Ectodermal cell (in vitro differentiated cells): ENCODE measurements around the gene CMTM7.

Experiments used
- H3K27ac ChIP-seq: 2 replicates; pipeline ENCODE4 v1.7.0; 2013; ENCODE audit warnings: mild to moderate bottlenecking, low read depth, low read length; ENCODE audit not compliant: insufficient read depth, poor library complexity, severe bottlenecking
- H3K27me3 ChIP-seq: 2 replicates; pipeline ENCODE4 v1.7.0; 2013; ENCODE audit warnings: mild to moderate bottlenecking, low read length; ENCODE audit not compliant: insufficient read depth, control insufficient read depth, poor library complexity, severe bottlenecking
- H3K36me3 ChIP-seq: one replicate; pipeline ENCODE4 v1.7.0; 2013; ENCODE audit warnings: low read length; ENCODE audit not compliant: control insufficient read depth, insufficient read depth
- H3K4me1 ChIP-seq: one replicate; pipeline ENCODE4 v1.7.0; 2013; ENCODE audit warnings: low read length; ENCODE audit not compliant: control insufficient read depth, insufficient read depth
- H3K4me3 ChIP-seq: 2 replicates; pipeline ENCODE4 v1.7.0; 2013; ENCODE audit warnings: low read depth, low read length, control low read depth; ENCODE audit not compliant: insufficient read depth
- H3K9me3 ChIP-seq: 2 replicates; pipeline ENCODE4 v1.7.0; 2013; ENCODE audit warnings: mild to moderate bottlenecking, low read length, moderate library complexity; ENCODE audit not compliant: control insufficient read depth
- WGBS, 2 experiments: methylation state at CpG; one replicate each; pipeline ENCODE4 v1.1.7; 2013; ENCODE audit warnings: missing lambda C conversion rate in 2 of 2; 5-methylcytosine and 5-hydroxymethylcytosine counted together

The CMTM7 gene

GRCh38 chr3:32500880-32501782 is 109.5 kb downstream of the CMTM7 start:
- H3K36me3 ChIP-seq = no peaks in the 10 kb centered on the region
- H3K27ac ChIP-seq = no peak overlapping the region
- H3K4me3 ChIP-seq = peak overlapping the region; percentile 73
- 82 to 83% methylated on average over 24 of the region's 25 CpGs for WGBS, 2 experiments
- H3K9me3 ChIP-seq = no peaks in the 10 kb centered on the region
- H3K27me3 ChIP-seq = no peaks in the 10 kb centered on the region
- H3K4me1 ChIP-seq = no peaks in the 10 kb centered on the region

GRCh38 chr3:32501783-32502117 is 110.1 kb downstream of the CMTM7 start:
- H3K9me3 ChIP-seq = no peaks in the 10 kb centered on the region
- H3K4me3 ChIP-seq = peak overlapping the region; percentile 73
- no peaks in the 10 kb centered on the region for H3K4me1 ChIP-seq
- H3K27ac ChIP-seq = peak overlapping the region; percentile 77
- no peaks in the 10 kb centered on the region for H3K27me3 ChIP-seq
- WGBS, 2 experiments = 13 to 20% methylated on average over 3 to 4 of the region's 4 CpGs
- no peaks in the 10 kb centered on the region for H3K36me3 ChIP-seq

GRCh38 chr3:32502118-32502945 is 110.7 kb downstream of the CMTM7 start, which contains the start of gene CMTM6:
Gene CMTM6, minus strand, starts transcription at chr3:32502852. Its CDS starts 107 bp downstream, at chr3:32502745.
- Histone ChIP-seq H3K27ac (peak within 1 kb of the TSS; percentile 77), H3K36me3 (no peaks in the 10 kb centered on the region), H3K9me3 (no peaks in the 10 kb centered on the region), H3K4me3 (peak within 1 kb of the TSS; percentile 73), H3K27me3 (no peaks in the 10 kb centered on the region), H3K4me1 (no peaks in the 10 kb centered on the region)
- 0% methylated on average over 61 of the region's 61 CpGs for WGBS, 2 experiments

- WGBS, 2 experiments = 33 to 38% methylated on average over 6 of the region's 6 CpGs
- no peaks in the 10 kb centered on the region for H3K9me3 ChIP-seq
- H3K36me3 ChIP-seq = no peaks in the 10 kb centered on the region
- no peaks in the 10 kb centered on the region for H3K4me1 ChIP-seq
- peak overlapping the region; percentile 73 for H3K4me3 ChIP-seq
- no peak overlapping the region for H3K27ac ChIP-seq
- H3K27me3 ChIP-seq = no peaks in the 10 kb centered on the region
These were observed 111.3 kb downstream of the CMTM7 start for GRCh38 chr3:32502946-32503286.
